ENCODE data around the gene LZTS2. TPM values are rescaled to one million over a fixed set of nuclear protein-coding genes. Genes with fewer than 3 reads are reported as not detected.
A peak's percentile ranks its signal among the peaks of the same experiment; 100 is the strongest.
"Not testable (repeated sequence)": the region's sequence is repeated elsewhere in the genome, so short reads cannot be mapped to it uniquely, and the experiment has no call there.

Gene LZTS2
- total RNA-seq, 1 donor from 2014 or later = 52.6 TPM

DNA sequence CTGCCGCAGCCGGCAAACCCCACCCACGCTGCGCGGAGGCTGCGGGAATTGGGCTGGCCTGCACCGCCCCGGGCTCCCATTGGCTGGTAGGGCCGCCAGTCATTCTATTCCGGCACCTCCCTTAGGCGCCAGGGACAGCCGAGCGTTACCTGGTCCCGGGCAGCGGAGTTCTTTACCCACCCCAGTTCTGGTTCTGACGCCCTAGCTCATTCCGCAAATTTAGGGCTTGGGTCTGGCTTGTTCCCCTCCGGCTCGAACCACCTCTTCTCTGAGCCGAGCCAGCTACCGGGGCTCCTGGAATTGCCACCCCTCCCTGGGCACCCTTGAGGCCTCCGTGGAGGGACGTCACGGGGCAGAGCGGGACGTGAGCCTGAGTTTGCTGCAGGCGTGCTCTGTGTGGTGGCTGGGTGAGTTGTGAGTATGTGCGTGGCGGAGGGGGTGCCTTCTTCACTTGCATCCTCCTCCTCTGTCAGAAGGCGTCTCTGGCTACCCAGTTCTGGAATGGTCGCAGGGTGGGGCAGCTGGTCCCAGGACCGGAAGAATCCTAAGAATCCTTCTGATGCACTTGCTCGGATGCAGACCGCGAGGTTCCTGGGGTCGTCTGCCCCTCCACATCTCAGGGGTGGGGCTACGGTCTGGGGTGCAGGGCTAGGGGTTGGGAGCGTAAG is 31.7 kb downstream of the LZTS2 start, which contains the start of the genes PDZD7 and SFXN3:
PDZD7 (minus strand) TSS at position 2 of the 668 bp plus-strand sequence. CDS start 910 bp downstream, outside the sequence.
SFXN3 (plus strand) TSS at position 107 of the 668 bp plus-strand sequence. CDS start 3,461 bp downstream, outside the sequence.
- TF ChIP-seq CTCF (IDR thresholded peaks at IDR 0.05) = no peak
- H3K27me3 ChIP-seq (ENCODE audit: low read depth) = no peaks in the 10 kb centered on the region
- H3K4me3 ChIP-seq = peak within 1 kb of the TSS; percentile 83
- ATAC-seq (peak; percentile 92 to 95), DNase-seq (peak; percentile 98)
- intact Hi-C loops (cut with DNase I) = no loop called here
- peaks cover 18% of the 10 kb centered on the region for H3K36me3 ChIP-seq
- peaks cover 20% of the 10 kb centered on the region for H3K4me1 ChIP-seq
- no peaks in the 10 kb centered on the region for H3K9me3 ChIP-seq
- peak within 1 kb of the TSS; percentile 99 for H3K27ac ChIP-seq

DNA sequence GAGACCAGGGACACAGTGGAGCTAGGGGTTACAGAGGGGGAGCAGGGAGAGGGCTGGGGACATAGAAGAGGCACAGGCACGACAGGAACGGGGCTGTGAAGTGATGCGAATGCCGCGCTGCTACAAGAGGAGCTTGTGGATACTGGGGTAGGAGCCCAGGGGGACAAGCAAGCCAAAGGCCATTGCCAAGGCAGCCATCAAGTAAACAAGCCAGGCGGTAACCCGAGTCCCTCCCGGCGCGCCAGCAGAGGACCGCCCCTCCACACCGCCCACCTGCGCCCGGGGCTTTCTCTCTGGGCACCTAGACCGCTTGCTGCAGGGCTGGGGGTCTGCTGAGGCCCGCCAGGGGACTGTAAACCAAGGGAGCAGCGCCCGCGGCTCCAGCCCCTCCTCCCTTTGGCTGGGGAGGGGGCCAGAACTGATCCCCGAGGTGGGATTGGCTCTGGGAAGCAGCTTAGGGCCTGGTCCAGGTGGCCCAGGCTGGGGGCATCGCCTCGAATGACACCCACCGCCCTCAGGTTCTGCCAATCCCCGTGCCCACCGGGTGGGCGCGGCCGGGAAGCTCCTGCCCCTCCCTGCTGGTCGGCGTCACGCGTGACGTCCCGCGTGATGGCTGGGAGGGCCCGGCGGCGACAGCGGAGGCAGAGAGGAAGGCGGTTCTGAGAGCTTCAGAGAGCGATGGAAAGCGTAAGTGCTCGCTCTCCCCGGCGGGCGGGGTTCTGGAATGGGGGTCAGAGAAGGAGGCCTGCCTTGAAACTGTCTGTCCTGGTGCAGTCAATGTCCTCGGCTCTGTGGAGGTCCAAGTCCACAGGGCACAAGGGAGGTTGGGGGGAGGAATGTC is 32.4 kb downstream of the LZTS2 start:
- H3K9me3 ChIP-seq = no peaks in the 10 kb centered on the region
- peak overlapping the region; percentile 99 for H3K27ac ChIP-seq
- no peak for TF ChIP-seq CTCF (IDR thresholded peaks at IDR 0.05)
- H3K36me3 ChIP-seq = peaks cover 26% of the 10 kb centered on the region
- H3K27me3 ChIP-seq (ENCODE audit: low read depth) = no peaks in the 10 kb centered on the region
- ATAC-seq = peak; percentile 80 to 83
- DNase-seq = peak; percentile 91
- H3K4me3 ChIP-seq = peak overlapping the region; percentile 83
- intact Hi-C loops (cut with DNase I) = no loop called here
- H3K4me1 ChIP-seq = peaks cover 20% of the 10 kb centered on the region

- intact Hi-C loops (cut with DNase I) = no loop called here
- Histone ChIP-seq H3K27me3 (ENCODE audit: low read depth) (no peaks in the 10 kb centered on the region), H3K27ac (peak overlapping the region; percentile 99), H3K9me3 (no peaks in the 10 kb centered on the region), H3K4me1 (peaks cover 20% of the 10 kb centered on the region), H3K4me3 (peak overlapping the region; percentile 83), H3K36me3 (peaks cover 33% of the 10 kb centered on the region)
- DNase-seq (no peak), ATAC-seq (peak; percentile 50 to 70)
- no peak for TF ChIP-seq CTCF (IDR thresholded peaks at IDR 0.05)
Measured at GRCh38 chr10:101032637-101033224, 33.1 kb downstream of the LZTS2 start.

DNA sequence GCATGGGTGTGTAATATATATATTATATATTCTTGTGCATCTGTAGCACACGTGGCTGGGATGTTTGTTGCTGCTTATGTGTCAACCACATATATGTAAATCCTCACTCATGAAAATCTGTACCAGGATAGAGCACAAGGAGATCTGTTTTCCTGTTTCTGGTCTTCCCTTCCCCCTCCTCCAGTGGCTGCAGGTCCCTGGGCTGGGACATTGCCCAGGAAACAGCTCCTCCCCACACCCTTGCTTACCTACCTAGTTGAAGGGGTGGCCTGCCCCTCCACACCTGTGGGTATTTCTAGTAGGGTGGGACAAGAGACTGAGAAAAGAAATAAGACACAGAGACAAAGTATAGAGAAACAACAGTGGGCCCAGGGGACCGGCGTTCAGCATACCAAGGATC is 33.7 kb downstream of the LZTS2 start:
- Histone ChIP-seq H3K27ac (peak overlapping the region; percentile 99), H3K27me3 (ENCODE audit: low read depth) (no peaks in the 10 kb centered on the region), H3K4me3 (peak overlapping the region; percentile 83), H3K4me1 (peaks cover 20% of the 10 kb centered on the region), H3K36me3 (peaks cover 39% of the 10 kb centered on the region), H3K9me3 (no peaks in the 10 kb centered on the region)
- DNase-seq = no peak
- intact Hi-C loops (cut with DNase I) = no loop called here
- TF ChIP-seq CTCF (IDR thresholded peaks at IDR 0.05) = no peak
- ATAC-seq = no peak

DNA sequence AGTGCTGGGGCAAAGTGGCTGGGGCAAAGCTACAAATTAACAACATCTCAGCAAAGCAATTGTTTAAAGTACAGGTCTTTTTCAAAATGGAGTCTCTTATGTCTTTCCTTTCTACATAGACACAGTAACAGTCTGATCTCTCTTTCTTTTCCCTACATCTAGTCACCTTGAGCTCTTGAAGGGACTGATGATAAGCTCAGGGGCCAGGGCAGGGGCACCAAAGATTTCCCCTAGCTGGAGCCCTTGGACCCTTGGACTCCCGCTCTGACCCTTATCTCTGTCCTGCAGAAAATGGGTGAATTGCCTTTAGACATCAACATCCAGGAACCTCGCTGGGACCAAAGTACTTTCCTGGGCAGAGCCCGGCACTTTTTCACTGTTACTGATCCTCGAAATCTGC is 34.8 kb downstream of the LZTS2 start:
- intact Hi-C loops (cut with DNase I); H3K27me3 ChIP-seq (ENCODE audit: low read depth); H3K9me3 ChIP-seq; DNase-seq; H3K4me3 ChIP-seq; ATAC-seq; H3K27ac ChIP-seq: not testable (repeated sequence)
- Histone ChIP-seq H3K36me3 (peaks cover 50% of the 10 kb centered on the region), H3K4me1 (peaks cover 20% of the 10 kb centered on the region)
